Heart right ventricle (tissue), 16 donors: Measurements from ENCODE around the gene SPPL2C. TPM values are rescaled to one million over a fixed set of nuclear protein-coding genes. Genes with fewer than 3 reads are reported as not detected.

Experiments used
- ATAC-seq, 8 donors: fragments of 200-7000 bp; cut with Tn5 transposase; one replicate each; pipeline ENCODE4 v1.9.1; 2020; ENCODE audit warnings: mild to moderate bottlenecking in 8 of 8, moderate library complexity in 8 of 8, moderate number of reproducible peaks in 1 of 8
- DNase-seq, 2 donors: peaks; one replicate each; pipeline ENCODE4 v3.0.0-alpha.2; 2020
- H3K27ac ChIP-seq, 10 donors: fragments of 200-600 bp; sonication (generic) in 2 of 10; one replicate each; pipeline versions ENCODE4 v1.5.0 to v1.8.0; 2020 to 2022; ENCODE audit warnings: mild to moderate bottlenecking in 3 of 10
- H3K27me3 ChIP-seq, 7 donors: fragments of 200-600 bp; one replicate each; pipeline ENCODE4 v1.8.0; 2021 to 2022; ENCODE audit warnings: mild to moderate bottlenecking in 2 of 7
- H3K36me3 ChIP-seq, 9 donors: fragments of 200-600 bp; sonication (generic) in 1 of 9; one replicate each; pipeline versions ENCODE4 v1.5.0 to v1.8.0; 2020 to 2022; ENCODE audit warnings: mild to moderate bottlenecking in 2 of 9
- H3K4me1 ChIP-seq, 9 donors: fragments of 200-600 bp; sonication (generic) in 1 of 9; one replicate each; pipeline versions ENCODE4 v1.5.0 to v1.8.0; 2020 to 2022; ENCODE audit warnings: mild to moderate bottlenecking in 4 of 9
- H3K4me3 ChIP-seq, 10 donors: fragments of 200-600 bp; sonication (generic) in 2 of 10; one replicate each; pipeline versions ENCODE4 v1.5.0 to v1.8.0; 2020 to 2022; ENCODE audit warnings: mild to moderate bottlenecking in 7 of 10, moderate library complexity in 2 of 10
- H3K9me3 ChIP-seq, 11 donors: fragments of 200-600 bp in 10 of 11; sonication (generic) in 2 of 11; one replicate each; pipeline versions ENCODE4 v1.5.0 to v1.8.0; 2013 to 2022; ENCODE audit warnings: mild to moderate bottlenecking in 2 of 11, control low read depth in 1 of 11, moderate library complexity in 1 of 11
- CTCF ChIP-seq, 9 donors: fragments of 200-600 bp; sonication (generic) in 2 of 9; IDR thresholded peaks; one replicate each; pipeline versions ENCODE4 v1.5.0 to v1.8.0; 2021 to 2022; ENCODE audit warnings: antibody characterized with exemption in 9 of 9, mild to moderate bottlenecking in 5 of 9, moderate library complexity in 1 of 9
- WGBS, 2 donors: extraction: QIAGEN DNeasy Blood & Tissue Kit; methylation state at CpG; one replicate each; pipeline ENCODE4 v1.1.7; 2013; ENCODE audit warnings: inconsistent platforms in 1 of 2; 5-methylcytosine and 5-hydroxymethylcytosine counted together
- intact Hi-C, 10 donors: fragments of 100-400 bp; cut with DNase I; formaldehyde crosslinking; loops; one replicate each; pipeline versions ENCODE4 v1.11.1 to v1.14.2; 2022
- polyA plus RNA-seq, 2 donors: library from polyadenylated mRNA; stranded (reverse); fragments of 200-250 nt; gene quantifications; one replicate each; pipeline ENCODE4 v1.2.3, GENCODE V29; 2013
- total RNA-seq, 10 donors: library from RNA; stranded (reverse); fragmentation: NEBNext Ultra II Directional in 3 of 10; extraction: Animal tissue kit (Norgen Biotek cat#: 25700) in 3 of 10; gene quantifications; one replicate each; pipeline versions ENCODE4 v1.2.1 to v1.2.4, GENCODE V29; 2021 to 2023
- donor health status: Arrhythmogenic right ventricular cardiomyopathy.
- donor health status: ischemic (EF 13 %, LVEDD 7.1; RV severe dilation, severe dysfunction).
- donor health status: healthy with polysubstance abuse.
- donor health status: DM: no; HTN: yes; CAD: no.
- donor health status: DM: no; HTN: no; CAD: no.
- donor health status: ischemic (EF 25% LVEDD 6.9; RV normal size, moderate dysfunction).
- donor health status: ischemic (EF 25% LVEDD 5.7; RV mildly dilated, moderate dysfunction).
- donor health status: healthy.
- donor health status: DM: yes; HTN: yes; CAD: no.
- donor health status: Ischemic cardiomyopathy.
- donor health status: ischemic (EF 35%, LVEDD 5.7; RV mildly dilated, moderate dysfunction).
- donor health status: nonischemic (EF 11% LVEDD 7.7; RV severe dilation, severe dysfunction).
- donor health status: DM: yes; HTN: yes; CAD: no.
- donor health status: PGD.
- donor health status: ischemic (EF 29% LVEDD 5.4; RV normal size, mild dysfunction).
- donor health status: nonischemic (EF 23%, LVEDD 6.1; RV moderate dilation, normal function).

Gene SPPL2C
- total and polyA plus RNA-seq, 12 donors: not detected

GRCh38 chr17:45843722-45844121, 959 bp upstream of the SPPL2C start:
- 87 to 88% methylated on average over 4 of the region's 4 CpGs for WGBS, 2 donors
- intact Hi-C loops: no loop called here

GRCh38 chr17:45845376-45846185, 900 bp downstream of the SPPL2C start:
- Histone ChIP-seq H3K27me3 (peaks cover 0 to 19% (median 0%) of the 10 kb centered on the region in 7 donors), H3K27ac (no peak overlapping the region), H3K36me3 (no peaks in the 10 kb centered on the region), H3K4me1 (peaks cover 0 to 7% (median 0%) of the 10 kb centered on the region in 9 donors), H3K9me3 (no peaks in the 10 kb centered on the region), H3K4me3 (no peak overlapping the region)
- intact Hi-C loops: no loop called here
- no peak for DNase-seq
- no peak for TF ChIP-seq CTCF (IDR thresholded peaks at IDR 0.05)
- WGBS, 2 donors: 89 to 90% methylated on average over 35 of the region's 35 CpGs
- ATAC-seq: no peak

More at GRCh38 chr17:45843722-45844121, 959 bp upstream of the SPPL2C start:
- H3K27me3 ChIP-seq: peaks cover 0 to 25% (median 0%) of the 10 kb centered on the region in 7 donors
- no peaks in the 10 kb centered on the region for H3K36me3 ChIP-seq
- no peaks in the 10 kb centered on the region for H3K9me3 ChIP-seq
- peaks cover 0 to 3% (median 0%) of the 10 kb centered on the region in 9 donors for H3K4me1 ChIP-seq
- H3K4me3 ChIP-seq: no peak overlapping the region
- no peak for TF ChIP-seq CTCF (IDR thresholded peaks at IDR 0.05)
- DNase-seq (no peak), ATAC-seq (no peak)
- H3K27ac ChIP-seq: no peak overlapping the region

- Histone ChIP-seq H3K9me3 (no peaks in the 10 kb centered on the region), H3K27ac (no peak overlapping the region), H3K27me3 (peaks cover 0 to 19% (median 1%) of the 10 kb centered on the region in 7 donors), H3K4me3 (no peak overlapping the region), H3K4me1 (peaks cover 0 to 7% (median 0%) of the 10 kb centered on the region in 9 donors), H3K36me3 (no peaks in the 10 kb centered on the region)
- ATAC-seq (no peak), DNase-seq (no peak)
- 82 to 88% methylated on average over 10 of the region's 10 CpGs for WGBS, 2 donors
- intact Hi-C loops: no loop called here
- no peak for TF ChIP-seq CTCF (IDR thresholded peaks at IDR 0.05)
These were observed 1.5 kb downstream of the SPPL2C start for GRCh38 chr17:45846223-45846622.

DNA sequence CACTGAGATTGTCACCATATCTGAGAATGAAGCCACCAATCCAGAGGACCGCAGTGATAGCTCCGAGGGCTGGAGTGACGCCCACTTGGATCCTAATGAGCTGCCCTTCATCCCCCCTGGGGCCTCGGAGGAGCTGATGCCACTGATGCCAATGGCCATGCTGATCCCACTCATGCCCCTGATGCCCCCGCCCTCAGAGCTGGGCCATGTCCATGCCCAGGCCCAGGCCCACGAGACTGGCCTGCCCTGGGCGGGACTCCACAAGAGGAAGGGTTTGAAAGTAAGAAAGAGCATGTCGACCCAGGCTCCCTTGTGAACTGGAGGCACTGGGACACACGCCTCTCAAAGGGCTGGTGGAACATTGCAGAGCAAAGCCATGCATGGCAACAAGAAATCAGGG, 2.0 kb downstream of the SPPL2C start:
- intact Hi-C loops: no loop called here
- WGBS, 2 donors: 76 to 79% methylated on average over 9 of the region's 9 CpGs
- Histone ChIP-seq H3K27ac (no peak overlapping the region), H3K9me3 (no peaks in the 10 kb centered on the region), H3K27me3 (peaks cover 0 to 21% (median 5%) of the 10 kb centered on the region in 7 donors), H3K36me3 (no peaks in the 10 kb centered on the region), H3K4me3 (no peak overlapping the region), H3K4me1 (peaks cover 0 to 7% (median 0%) of the 10 kb centered on the region in 9 donors)
- TF ChIP-seq CTCF (IDR thresholded peaks at IDR 0.05): no peak
- no peak for ATAC-seq
- no peak for DNase-seq
